GM19438 (cell line): ENCODE measurements around the gene GALNT9.
"Not testable (repeated sequence)": the region's sequence is repeated elsewhere in the genome, so short reads cannot be mapped to it uniquely, and the experiment has no call there.

Experiments used
- ATAC-seq: cut with Tn5 transposase; IDR thresholded peaks from one replicate; pipeline ENCODE4 v1.9.1; 2021; ENCODE audit warnings: low read depth; ENCODE audit not compliant: unreplicated experiment

The GALNT9 gene

GRCh38 chr12:132269271-132269968, 60.0 kb downstream of the GALNT9 start:
- no peak for ATAC-seq

GRCh38 chr12:132268674-132269073, 60.7 kb downstream of the GALNT9 start:
- ATAC-seq: no peak

- ATAC-seq: no peak
Observed at GRCh38 chr12:132267873-132268272, 61.5 kb downstream of the GALNT9 start.

GRCh38 chr12:132266802-132267201, 62.6 kb downstream of the GALNT9 start:
- no peak for ATAC-seq

DNA sequence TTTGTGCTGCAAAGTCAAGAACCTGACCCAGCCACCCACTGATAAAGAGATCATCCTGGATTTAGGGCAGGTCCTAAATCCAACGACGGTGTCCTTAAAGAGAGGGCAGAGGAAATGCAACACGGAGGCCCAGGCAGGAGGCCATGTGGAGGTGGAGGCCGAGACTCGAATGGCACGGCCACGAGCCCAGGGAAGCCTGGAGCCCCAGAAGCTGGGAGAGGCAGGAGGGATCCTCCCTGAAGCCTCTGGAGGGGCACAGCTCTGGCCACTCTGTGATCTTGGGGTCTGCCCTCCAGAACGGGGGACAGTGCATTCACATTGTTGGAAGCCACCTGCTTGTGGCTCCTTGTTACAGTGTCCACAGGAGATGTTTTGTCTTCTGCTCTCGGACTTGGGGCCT, 63.0 kb downstream of the GALNT9 start:
- no peak for ATAC-seq

- not testable (repeated sequence) for ATAC-seq
Observed at GRCh38 chr12:132265822-132266221, 63.6 kb downstream of the GALNT9 start.

- ATAC-seq: no peak
Observed at GRCh38 chr12:132265056-132265800, 64.2 kb downstream of the GALNT9 start.

DNA sequence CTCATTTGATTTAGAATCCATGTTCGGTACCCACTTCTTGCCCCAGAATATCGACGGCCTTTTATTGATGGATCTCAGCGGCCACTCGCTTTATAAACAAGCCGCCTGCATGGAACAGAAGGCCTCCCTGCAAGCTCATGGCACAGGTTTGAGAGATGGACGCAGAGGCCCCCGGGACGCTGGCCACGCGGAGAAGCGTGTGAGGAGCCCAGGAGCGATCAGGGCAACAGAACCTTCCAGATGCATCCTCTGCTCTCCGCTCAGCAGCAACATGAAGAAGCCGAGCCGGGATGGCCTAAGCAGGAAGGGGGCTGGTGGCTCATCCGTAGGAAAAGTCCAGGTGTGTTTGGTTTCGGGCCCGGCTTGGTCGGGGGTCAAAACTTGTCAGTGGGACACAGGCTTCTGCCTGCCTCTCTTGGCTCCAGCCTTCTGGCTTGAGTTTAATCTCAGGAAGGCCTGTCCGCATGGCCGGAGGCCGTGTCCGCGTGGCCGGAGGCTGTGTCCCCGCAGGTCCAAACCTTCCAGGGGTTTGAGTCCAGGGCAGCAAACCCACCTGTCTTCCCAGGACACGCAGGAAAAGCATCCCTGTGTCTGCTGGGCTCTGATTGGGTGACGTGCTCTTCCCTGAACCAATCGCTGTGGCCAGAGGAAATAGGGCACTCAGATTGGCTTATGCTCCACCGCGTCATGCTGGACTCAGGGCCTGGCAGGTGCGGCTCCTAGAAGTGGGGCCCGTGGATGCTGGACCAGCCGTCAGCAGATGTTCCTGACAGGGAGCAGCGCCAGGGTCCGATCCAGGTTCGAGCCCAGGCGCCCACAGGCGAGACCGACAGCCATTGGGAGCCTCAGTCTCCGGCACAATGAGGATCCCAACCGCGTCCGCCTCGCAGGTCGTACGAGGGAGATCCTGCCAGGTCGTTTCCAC, 65.0 kb downstream of the GALNT9 start:
- ATAC-seq: no peak

- ATAC-seq: no peak
Observed at GRCh38 chr12:132263451-132264049, 65.8 kb downstream of the GALNT9 start.

- no peak for ATAC-seq
Observed at GRCh38 chr12:132263061-132263360, 66.4 kb downstream of the GALNT9 start.

- no peak for ATAC-seq
Observed at GRCh38 chr12:132262256-132263060, 66.9 kb downstream of the GALNT9 start.

DNA sequence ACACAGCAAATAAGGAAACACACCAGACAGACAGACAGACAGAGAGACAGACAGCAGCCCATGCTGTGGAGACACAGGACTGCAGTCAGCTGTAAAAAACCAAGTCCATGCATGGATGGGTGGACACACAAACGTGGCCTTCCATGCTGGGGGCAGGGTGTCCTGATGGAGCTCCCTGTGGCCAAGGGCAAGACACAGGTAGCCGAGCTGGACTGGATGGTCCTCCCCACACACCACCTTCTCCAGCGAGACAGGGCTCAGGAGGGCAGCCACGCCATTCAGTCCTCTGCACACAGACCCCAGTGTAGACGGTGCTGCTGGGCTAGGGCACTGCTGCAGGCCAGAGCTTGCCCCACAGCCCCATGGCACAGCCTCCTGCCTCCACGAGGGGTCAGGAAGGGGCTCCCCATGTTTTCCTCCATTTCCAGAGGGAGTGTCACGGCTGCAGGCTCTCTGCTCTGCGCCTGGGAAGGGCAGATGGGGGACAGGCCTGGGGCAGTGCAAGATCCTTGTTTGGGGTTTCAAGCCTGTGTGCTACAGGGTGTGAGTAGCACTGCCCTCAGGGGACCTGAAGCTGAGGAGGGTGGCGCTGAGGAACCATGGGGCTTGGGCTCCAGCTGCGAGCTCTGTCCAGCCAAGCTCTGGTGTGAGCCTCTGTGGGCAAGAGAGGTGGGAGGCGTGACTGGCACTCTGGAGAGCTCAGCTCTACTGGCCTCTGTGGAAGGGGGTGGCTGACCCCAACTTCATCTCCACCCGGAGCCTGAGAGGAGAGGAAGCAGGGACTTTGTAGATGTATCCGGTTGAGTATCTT, 67.9 kb downstream of the GALNT9 start:
- no peak for ATAC-seq

DNA sequence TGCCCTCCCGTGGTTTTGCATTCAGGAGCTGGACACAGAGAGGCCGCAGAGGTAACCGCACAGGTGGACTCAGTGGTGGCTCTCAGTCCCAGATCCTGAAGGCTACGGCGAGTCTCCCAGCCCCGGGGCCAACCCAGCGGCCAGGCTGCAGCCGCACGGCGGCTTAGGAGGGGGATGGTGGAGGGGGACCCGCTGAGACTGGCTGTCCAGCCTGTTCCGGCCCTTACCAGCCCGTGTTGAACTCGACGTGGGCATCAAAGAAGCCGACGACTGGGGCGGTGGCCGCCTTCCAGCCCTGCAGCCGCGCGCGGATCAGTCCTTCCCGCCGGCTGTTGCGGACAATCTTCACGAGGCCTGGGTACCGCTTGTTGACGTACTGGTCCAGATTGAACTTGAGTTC, 68.7 kb downstream of the GALNT9 start:
- no peak for ATAC-seq

DNA sequence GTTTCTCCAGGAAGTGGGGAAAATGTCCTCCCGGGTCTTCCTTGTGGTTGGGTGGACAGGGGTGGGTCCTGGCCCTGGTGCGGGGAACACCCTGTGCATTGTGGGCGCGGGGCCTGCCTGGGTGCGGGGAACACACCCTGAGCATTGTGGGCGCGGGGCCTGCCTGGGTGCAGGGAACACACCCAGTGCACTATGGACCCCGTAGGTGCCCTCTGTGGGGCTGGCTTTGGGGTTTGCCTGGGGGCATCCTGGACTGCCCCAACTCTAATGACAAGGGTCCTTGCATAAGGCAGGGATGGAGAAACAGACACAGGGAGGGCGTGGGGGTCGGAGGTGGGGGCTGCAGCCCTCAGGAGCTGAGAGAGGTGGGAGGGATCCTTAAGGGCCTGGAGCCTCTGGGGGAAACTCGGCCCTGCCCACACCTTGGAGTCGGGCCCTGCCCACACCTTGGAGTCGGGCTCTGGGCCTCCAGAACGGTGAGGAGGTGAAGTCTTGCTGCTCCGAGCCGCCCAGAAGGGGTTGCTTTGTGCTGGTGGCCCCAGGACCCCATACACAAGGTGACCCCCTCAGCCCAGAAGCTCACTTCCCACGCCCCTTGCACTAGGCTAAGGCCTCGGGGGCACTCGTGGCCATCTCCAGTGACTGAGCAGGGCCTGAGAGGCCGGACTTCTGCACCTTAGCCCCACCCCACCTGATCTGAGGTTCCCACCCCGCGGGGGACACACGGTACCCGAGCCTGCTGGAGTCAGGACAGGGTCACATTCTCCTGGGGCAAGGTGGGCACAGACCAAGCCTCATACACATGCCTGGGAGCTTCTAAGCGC, 69.3 kb downstream of the GALNT9 start:
- ATAC-seq: no peak

- no peak for ATAC-seq
Observed at GRCh38 chr12:132259364-132259871, 70.0 kb downstream of the GALNT9 start.

DNA sequence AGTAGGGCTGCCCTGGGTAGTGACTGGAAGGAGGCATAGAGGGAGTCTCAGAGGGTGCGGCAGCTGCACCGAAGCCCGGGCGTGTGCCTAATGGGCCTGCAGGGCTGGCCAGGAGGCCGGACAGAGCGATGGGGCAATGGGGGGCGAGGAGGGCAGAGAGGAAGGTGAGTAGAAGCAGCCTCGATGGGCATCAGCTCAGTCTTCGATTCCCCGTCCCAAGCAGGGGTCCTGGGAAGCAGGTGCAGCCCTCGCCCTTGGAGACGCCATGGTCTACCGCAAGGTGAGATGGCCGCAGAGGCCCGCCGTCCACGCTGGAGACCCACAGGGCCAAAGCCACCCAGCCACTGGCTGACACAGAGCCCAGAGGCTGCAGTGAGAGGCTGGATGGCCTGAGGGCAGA, 70.8 kb downstream of the GALNT9 start:
- ATAC-seq: no peak

GRCh38 chr12:132257955-132258490, 71.4 kb downstream of the GALNT9 start:
- no peak for ATAC-seq
